LNCaP clone FGC (cell line): ENCODE data around the gene CBLN4.

ENCODE experiments used
- DNase-seq: peaks from one replicate; pipeline ENCODE4 v3.0.0-alpha.2; 2011; ENCODE audit warnings: low read depth
- H3K4me3 ChIP-seq: 2 replicates; pipeline ENCODE4 v1.5.1; 2011; ENCODE audit warnings: mild to moderate bottlenecking, low read depth, low read length, control low read depth
- TF ChIP-seq, protein P1 (sequence below): IDR thresholded peaks from 2 replicates; pipeline ENCODE4 v1.5.1; 2012; ENCODE audit warnings: mild to moderate bottlenecking; ENCODE audit not compliant: control insufficient read depth, insufficient read depth; ENCODE audit errors: extremely low read depth

Gene CBLN4

GRCh38 chr20:55947701-55948100 is 57.6 kb downstream of the CBLN4 start:
- H3K4me3 ChIP-seq: no peak overlapping the region
- TF ChIP-seq, protein P1, sequence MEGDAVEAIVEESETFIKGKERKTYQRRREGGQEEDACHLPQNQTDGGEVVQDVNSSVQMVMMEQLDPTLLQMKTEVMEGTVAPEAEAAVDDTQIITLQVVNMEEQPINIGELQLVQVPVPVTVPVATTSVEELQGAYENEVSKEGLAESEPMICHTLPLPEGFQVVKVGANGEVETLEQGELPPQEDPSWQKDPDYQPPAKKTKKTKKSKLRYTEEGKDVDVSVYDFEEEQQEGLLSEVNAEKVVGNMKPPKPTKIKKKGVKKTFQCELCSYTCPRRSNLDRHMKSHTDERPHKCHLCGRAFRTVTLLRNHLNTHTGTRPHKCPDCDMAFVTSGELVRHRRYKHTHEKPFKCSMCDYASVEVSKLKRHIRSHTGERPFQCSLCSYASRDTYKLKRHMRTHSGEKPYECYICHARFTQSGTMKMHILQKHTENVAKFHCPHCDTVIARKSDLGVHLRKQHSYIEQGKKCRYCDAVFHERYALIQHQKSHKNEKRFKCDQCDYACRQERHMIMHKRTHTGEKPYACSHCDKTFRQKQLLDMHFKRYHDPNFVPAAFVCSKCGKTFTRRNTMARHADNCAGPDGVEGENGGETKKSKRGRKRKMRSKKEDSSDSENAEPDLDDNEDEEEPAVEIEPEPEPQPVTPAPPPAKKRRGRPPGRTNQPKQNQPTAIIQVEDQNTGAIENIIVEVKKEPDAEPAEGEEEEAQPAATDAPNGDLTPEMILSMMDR: no peak
- DNase-seq: no peak
